ENCODE results near the gene NEAT1. TPM values are rescaled to one million over a fixed set of nuclear protein-coding genes. Genes with fewer than 3 reads are reported as not detected.

Gene NEAT1
- total RNA-seq, 2 donors from 2014 or later = 110 to 1,326 TPM

DNA sequence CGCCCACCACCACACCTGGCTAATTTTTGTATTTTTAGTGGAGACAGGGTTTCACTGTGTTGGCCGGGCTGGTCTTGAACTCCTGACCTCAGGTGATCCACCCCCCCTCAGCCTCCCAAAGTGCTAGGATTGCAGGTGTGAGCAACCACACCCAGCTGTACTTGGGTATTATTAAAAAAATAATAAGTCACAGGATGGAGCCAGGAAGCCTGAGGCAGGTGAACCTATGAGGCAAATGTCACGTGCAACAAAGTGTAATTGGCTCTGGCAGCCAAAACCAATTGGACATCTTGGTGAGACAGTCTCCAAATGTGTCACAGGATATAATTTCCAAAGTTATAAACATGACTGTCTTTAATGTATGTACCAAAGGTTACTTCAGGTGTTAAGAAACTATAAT is 52.3 kb downstream of the NEAT1 start:
- no peak for TF ChIP-seq POLR2AphosphoS5 (IDR thresholded peaks at IDR 0.05)
- DNase-seq (ENCODE audit: low spot score) = no peak
- peak overlapping the region; percentile 98 to 100 for H3K27ac ChIP-seq
- H3K36me3 ChIP-seq = no peaks in the 10 kb centered on the region
- no peaks in the 10 kb centered on the region for H3K9me3 ChIP-seq
- WGBS = 95% methylated on average over 3 of the region's 3 CpGs
- H3K4me3 ChIP-seq = no peak overlapping the region
- H3K27me3 ChIP-seq (replicated peaks; ENCODE audit: insufficient read depth) = no peaks in the 10 kb centered on the region
- intact Hi-C loops (cut with DNase I) = no loop called here
- H3K4me1 ChIP-seq (replicated peaks) = peaks cover 28% of the 10 kb centered on the region

DNA sequence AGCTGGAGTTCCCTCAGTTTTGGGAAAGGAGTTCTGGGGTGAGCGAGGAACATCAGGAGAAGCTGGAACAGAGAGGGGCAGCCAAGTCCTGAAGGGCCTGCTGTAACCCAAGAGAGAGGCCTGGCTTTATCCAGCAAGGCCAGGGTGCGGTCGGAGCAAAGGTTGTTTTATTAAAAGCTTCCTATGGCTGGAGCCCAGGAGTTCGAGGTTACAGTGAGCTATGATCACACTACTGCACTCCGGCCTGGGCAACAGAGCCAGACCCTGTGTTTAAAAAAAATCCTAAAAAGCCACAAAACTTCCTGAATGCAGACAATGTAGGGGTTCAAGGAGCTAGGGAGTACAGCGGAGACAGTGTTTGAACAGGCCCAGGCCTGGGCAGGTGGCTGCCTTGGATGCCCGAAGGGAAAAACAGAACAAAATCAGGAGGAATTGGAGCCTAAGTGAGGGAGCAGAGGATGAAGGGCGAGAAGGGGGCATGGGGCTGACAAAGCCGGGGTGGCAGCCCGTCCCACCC is 54.1 kb downstream of the NEAT1 start:
- Histone ChIP-seq H3K36me3 (no peaks in the 10 kb centered on the region), H3K4me3 (peak overlapping the region; percentile 76 to 81), H3K27ac (peak overlapping the region; percentile 99 to 100), H3K4me1 (replicated peaks) (peaks cover 27% of the 10 kb centered on the region), H3K9me3 (no peaks in the 10 kb centered on the region), H3K27me3 (replicated peaks; ENCODE audit: insufficient read depth) (no peaks in the 10 kb centered on the region)
- intact Hi-C loops (cut with DNase I) = loop anchor here (2.0 kb wide), 1 partner anchor 16 kb away; no protein-coding TSS in a partner anchor
- DNase-seq (ENCODE audit: low spot score) = no peak
- TF ChIP-seq POLR2AphosphoS5 (IDR thresholded peaks at IDR 0.05) (no peak), POLR2A (IDR thresholded peaks at IDR 0.05) (no peak)
- TF ChIP-seq, protein P1, sequence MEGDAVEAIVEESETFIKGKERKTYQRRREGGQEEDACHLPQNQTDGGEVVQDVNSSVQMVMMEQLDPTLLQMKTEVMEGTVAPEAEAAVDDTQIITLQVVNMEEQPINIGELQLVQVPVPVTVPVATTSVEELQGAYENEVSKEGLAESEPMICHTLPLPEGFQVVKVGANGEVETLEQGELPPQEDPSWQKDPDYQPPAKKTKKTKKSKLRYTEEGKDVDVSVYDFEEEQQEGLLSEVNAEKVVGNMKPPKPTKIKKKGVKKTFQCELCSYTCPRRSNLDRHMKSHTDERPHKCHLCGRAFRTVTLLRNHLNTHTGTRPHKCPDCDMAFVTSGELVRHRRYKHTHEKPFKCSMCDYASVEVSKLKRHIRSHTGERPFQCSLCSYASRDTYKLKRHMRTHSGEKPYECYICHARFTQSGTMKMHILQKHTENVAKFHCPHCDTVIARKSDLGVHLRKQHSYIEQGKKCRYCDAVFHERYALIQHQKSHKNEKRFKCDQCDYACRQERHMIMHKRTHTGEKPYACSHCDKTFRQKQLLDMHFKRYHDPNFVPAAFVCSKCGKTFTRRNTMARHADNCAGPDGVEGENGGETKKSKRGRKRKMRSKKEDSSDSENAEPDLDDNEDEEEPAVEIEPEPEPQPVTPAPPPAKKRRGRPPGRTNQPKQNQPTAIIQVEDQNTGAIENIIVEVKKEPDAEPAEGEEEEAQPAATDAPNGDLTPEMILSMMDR (IDR thresholded peaks at IDR 0.05) = no peak
- WGBS = 15% methylated on average over 10 of the region's 10 CpGs

DNA sequence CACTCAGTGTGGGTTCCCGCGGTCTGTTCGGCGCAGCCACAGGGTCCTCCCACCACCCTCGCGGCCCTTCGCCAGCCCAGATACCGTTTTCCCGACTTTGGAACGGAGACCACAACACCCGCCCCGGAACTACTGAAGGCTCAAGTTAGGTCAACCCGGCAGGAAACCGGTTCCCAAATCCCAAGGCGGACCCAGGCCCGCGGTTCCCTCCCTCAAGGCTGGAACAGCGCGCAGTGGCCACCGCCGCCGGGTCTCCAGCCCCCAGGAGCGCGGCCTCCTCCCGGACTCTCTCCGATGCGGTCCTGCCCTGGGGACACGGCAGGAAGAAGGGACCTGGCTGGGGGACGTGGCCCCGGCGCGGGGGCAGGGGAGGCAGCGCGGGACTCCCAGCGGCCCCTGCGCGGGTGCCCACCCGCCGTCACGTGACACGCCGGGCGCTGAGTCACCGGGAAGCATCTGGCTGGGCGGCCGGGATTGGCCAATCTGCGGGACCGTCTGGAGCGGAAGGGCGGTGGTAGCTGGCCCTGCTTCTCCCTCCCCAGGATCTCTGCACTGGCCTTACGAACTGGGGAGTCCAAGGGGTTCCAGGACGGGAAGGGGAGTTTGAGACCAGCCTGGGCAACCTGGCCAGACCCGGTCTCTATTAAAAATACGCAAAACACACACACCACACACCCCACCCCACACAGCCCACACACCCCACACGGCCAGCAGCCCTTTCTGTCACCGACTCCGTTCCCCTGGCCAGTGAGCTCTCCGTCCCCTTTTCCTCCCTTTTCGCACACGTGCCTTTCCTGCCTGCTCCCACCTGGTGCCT is 54.8 kb downstream of the NEAT1 start:
- Histone ChIP-seq H3K4me1 (replicated peaks) (peaks cover 24% of the 10 kb centered on the region), H3K27ac (peak overlapping the region; percentile 99 to 100), H3K9me3 (no peaks in the 10 kb centered on the region), H3K36me3 (no peaks in the 10 kb centered on the region), H3K4me3 (peak overlapping the region; percentile 76 to 81), H3K27me3 (replicated peaks; ENCODE audit: insufficient read depth) (no peaks in the 10 kb centered on the region)
- DNase-seq (ENCODE audit: low spot score) = peak; percentile 97
- TF ChIP-seq POLR2AphosphoS5 (IDR thresholded peaks at IDR 0.05) = peak; percentile 95
- peak; percentile 89 for TF ChIP-seq POLR2A (IDR thresholded peaks at IDR 0.05)
- TF ChIP-seq, protein P1 (IDR thresholded peaks at IDR 0.05) = no peak
- WGBS = under 1% methylated on average over 49 of the region's 60 CpGs
- intact Hi-C loops (cut with DNase I) = loop anchor here (2.0 kb wide), 1 partner anchor 15 kb away; no protein-coding TSS in a partner anchor

DNA sequence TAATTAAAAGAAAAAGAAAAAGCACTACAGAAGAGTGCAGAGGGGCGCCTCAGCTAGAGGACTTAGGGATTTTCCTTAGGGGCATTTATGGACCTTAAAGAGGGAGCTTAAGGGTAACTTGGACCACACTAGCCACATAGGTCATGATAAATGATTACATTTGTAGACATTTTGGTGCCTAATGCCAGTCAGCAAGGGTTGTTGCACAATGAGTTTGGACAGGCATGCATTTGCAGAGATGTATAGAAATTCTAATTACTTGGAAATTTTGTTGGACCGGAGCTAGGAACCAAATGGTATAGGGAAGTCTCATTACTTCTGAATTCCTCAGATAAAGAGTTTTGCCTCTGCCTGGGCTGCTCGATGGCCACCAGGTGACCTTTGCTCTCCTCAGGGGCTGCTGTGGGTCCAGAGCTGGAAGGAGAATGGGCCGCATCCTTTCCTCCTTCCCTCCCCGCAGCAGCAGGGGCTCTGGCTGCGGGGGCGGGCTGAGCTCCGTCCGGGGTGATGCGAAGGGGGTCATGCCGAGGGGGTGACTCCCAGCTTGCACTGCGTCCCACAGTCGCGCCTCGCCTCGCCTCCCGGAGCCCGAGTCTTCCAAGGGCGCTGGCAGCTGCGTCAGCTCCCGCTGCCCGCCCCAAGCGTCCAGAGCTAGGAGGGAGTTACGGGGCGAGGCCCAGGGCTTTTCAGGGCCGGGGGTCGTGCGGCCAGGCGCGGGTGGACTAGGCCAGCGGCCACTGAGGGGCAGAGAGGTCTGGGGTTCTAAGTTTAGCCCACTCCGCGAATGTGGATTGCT is 56.0 kb downstream of the NEAT1 start:
- Histone ChIP-seq H3K9me3 (no peaks in the 10 kb centered on the region), H3K36me3 (no peaks in the 10 kb centered on the region), H3K4me1 (replicated peaks) (peaks cover 22% of the 10 kb centered on the region), H3K4me3 (peak overlapping the region in 1 of 2 donors; percentile 81), H3K27me3 (replicated peaks; ENCODE audit: insufficient read depth) (no peaks in the 10 kb centered on the region), H3K27ac (peak overlapping the region; percentile 99 to 100)
- WGBS = 38% methylated on average over 33 of the region's 33 CpGs
- TF ChIP-seq POLR2A (IDR thresholded peaks at IDR 0.05) (no peak), POLR2AphosphoS5 (IDR thresholded peaks at IDR 0.05) (no peak)
- TF ChIP-seq, protein P1 (IDR thresholded peaks at IDR 0.05) = no peak
- no peak for DNase-seq (ENCODE audit: low spot score)
- intact Hi-C loops (cut with DNase I) = no loop called here
